GM21526 (cell line): ENCODE results near the gene ENTREP3.
"Not testable (repeated sequence)": the region's sequence is repeated elsewhere in the genome, so short reads cannot be mapped to it uniquely, and the experiment has no call there.

Experiments
- ATAC-seq: cut with Tn5 transposase; IDR thresholded peaks from one replicate; pipeline ENCODE4 v1.9.1; 2021; ENCODE audit warnings: moderate library complexity; ENCODE audit not compliant: unreplicated experiment, low FRiP score

ENTREP3 gene, protein sequence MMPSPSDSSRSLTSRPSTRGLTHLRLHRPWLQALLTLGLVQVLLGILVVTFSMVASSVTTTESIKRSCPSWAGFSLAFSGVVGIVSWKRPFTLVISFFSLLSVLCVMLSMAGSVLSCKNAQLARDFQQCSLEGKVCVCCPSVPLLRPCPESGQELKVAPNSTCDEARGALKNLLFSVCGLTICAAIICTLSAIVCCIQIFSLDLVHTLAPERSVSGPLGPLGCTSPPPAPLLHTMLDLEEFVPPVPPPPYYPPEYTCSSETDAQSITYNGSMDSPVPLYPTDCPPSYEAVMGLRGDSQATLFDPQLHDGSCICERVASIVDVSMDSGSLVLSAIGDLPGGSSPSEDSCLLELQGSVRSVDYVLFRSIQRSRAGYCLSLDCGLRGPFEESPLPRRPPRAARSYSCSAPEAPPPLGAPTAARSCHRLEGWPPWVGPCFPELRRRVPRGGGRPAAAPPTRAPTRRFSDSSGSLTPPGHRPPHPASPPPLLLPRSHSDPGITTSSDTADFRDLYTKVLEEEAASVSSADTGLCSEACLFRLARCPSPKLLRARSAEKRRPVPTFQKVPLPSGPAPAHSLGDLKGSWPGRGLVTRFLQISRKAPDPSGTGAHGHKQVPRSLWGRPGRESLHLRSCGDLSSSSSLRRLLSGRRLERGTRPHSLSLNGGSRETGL

DNA sequence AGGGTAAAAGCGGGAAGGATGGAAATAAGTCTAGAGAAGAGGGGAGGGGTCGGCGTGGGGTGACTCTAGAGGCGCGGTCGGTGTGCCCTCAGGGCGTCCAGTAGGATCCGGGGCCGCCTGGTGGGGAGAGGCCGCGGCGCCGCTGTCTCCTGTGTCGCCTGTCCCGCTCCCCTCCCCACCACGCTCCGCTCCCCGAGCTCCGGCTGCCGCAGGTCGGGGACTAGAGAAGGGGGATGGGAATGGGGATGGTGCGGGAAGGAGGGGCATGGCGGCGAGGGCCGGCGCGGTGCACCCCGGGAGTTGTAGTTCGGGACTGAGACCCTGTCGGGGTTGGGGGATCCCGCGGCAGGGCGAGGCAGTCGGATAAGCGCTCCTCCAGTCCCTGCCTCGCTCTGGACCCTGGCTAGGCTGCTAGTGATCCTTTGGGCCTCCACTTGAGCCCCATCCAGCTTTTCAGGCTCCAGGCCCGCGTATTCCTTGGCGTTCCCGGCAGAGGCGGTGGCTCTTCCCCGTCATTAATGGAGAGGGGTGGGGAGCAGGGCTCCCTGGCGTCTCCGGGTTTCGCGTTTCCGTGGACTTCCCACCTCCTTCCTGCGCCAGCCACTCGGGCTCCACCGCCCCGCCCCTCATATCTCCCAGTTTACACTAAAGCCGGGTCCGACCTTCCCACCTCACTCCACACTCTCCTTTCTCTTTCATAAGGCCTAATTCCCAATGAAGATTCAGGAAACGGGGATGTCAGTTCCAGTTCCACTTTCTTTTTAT lies at the start of gene ENTREP3:
Gene ENTREP3 (minus strand): TSS at position 241 of the 765 bp plus-strand sequence. CDS start 606 bp downstream, outside the sequence.
- ATAC-seq = no peak

DNA sequence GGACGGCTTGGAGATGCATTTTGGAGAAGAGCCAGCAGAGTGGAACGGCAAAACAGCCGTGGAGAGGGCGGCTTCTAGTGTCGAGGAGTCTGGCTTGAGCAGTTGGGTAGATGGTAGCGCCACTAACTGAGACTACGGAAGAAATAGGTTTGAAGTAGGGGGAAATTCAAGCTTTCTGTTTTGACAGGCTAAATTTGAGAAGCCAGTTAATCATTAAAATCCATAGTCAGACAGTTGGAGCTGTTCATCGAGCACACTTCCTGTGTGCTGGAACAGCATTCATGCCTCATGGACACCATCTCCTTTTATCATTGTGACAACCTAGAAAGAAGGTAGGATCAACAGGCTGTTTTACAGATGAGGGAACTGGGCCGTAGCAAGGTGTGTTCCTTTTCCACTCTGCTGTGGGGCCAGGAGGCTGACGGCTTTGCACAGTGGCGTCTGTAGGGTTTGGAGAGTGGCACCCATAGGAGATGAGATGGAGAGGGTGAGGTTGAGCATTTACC lies 49.3 kb upstream of the ENTREP3 start:
- no peak for ATAC-seq

- ATAC-seq = no peak
Observed at GRCh38 chr1:155301342-155301841, 46.1 kb upstream of the ENTREP3 start, which contains the start of gene PKLR. Gene PKLR, minus strand, starts transcription at chr1:155301438. Its CDS starts 43 bp downstream, at chr1:155301395.

DNA sequence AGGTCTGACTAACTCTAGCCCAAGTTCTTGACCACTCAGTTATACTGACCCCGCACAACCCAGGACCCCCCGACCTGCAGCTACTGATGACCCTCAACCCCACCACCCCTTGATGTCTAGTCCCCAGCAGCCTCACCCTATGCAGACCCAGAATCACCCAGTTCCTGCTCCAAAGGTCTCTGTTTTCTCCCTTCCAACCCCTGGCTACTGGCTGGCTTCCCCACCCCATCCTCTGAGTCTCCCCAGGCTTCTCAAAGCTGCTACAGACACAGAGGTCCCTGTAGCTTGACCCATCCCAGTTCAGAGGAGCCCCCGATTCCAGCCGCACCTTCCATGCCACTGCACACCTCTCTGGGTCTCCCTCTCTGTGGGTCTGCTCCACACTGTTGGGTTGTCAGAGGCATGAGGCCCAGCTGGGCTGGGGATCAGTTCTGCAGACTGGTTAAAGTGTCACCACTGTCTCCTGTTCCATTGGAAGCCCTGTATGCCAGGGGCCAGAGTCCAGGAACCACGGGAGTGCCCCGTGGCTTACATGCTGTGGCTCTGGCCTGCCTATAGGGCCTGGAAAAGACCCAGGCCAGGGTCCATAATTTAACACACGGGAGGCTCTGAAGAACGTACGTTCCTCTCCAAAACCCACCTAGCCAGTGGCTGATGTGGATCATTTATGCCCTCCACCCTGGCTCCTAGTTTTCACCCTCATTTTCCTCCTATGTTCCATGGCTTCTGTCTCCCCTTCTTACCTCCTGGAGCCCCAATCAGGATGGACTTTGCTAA lies 45.5 kb upstream of the ENTREP3 start:
- no peak for ATAC-seq

- no peak for ATAC-seq
Observed at GRCh38 chr1:155300024-155300423, 44.7 kb upstream of the ENTREP3 start.

DNA sequence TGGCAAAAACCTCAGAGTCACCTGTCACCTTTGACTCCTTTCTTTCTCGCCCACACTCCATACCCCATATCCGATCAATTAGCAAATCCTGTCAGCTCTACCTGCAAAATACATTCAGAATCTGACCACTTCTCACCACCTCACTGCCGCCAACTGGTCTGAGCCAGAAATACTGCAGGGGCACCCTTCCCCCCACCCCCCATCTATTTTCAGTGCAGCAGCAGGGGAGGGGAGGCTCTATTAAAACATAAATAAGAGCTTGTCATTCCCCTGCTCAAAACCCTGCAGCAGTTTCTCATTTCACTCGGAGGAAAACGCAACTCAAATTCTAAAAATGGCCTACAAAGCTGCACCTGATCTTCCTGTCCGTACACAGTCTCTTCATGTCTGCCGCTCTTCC lies 42.1 kb upstream of the ENTREP3 start:
- ATAC-seq = no peak

GRCh38 chr1:155296661-155297060 lies 41.4 kb upstream of the ENTREP3 start:
- ATAC-seq = no peak

- no peak for ATAC-seq
Observed at GRCh38 chr1:155295942-155296267, 40.6 kb upstream of the ENTREP3 start.

DNA sequence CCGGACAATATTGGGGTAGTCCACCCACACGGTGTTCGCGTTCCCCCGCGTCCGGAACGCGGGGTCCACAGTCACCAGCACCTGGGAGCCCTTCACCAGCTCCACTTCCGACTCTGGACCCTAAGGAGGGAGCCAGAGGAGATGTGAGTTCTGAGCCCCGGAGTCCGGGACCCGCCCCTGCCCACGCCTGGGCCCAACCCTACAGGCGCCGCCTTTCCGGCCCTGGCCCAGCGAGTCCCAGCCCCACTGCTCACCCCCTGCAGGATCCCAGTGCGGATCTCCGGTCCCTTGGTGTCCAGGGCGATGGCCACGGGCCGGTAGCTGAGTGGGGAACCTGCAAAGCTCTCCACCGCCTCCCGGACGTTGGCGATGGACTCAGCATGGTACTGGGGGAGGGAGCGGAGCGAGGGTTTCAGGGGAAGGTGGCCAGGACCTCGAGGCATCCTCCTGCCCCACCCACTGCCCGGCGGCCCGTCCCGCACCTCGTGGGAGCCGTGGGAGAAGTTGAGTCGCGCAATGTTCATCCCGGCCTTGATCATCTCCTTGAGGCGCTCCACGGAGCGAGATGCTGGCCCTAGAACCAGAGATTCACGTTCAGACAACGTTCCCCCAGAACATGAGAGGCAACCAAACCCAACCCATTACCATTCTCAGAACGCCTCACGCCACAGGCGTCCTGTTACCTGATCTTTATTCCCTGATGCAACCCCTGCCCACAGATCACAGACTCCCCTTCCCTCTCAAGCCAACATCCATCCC lies 40.1 kb upstream of the ENTREP3 start:
- no peak for ATAC-seq

GRCh38 chr1:155294520-155295182 lies 39.4 kb upstream of the ENTREP3 start:
- ATAC-seq = no peak

DNA sequence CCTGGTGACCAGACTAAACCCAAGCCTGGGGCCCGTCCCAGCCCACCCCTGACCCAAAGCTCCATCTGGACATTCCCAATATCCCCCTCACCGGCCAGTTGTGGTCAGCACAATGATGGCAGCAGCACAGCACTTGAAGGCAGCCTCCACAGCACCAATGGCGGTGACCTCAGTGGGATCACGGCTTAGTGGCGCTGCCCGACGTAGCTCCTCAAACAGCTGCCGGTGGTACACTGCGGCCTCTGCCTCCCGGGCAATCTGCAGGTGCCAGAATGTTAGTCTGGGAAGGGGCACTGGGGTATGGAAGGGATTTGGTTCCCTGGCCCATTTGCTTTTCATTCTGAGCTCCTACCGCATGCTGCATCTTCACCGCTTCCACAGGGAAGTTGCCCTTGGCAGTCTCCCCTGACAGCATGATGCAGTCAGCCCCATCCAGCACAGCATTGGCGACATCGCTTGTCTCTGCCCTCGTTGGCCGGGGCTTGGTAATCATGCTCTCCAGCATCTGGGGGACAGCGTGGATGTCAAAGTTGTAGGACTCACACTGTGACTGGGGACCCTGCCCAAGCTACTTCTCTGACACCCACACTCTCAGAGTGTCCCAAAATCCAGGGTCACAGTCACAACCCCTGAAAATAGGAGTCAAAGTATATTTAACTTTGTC lies 37.9 kb upstream of the ENTREP3 start:
- ATAC-seq = no peak

DNA sequence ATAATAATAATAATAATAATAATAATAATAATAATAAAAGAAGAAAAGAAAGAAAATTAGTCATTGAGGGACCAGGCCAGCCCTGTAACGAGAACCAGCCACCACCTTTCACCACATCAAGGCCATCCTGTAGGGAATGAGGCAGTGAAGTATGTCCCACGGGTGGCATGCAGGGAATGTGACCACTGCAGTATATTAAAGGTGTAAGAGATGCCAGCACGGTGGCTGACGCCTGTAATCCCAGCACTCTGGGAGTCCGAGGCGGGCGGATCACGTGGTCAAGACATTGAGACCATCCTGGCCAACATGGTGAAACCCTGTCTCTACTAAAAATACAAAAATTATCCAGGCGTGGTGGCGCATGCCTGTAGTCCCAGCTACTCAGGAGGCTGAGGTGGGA lies 35.7 kb upstream of the ENTREP3 start:
- ATAC-seq = not testable (repeated sequence)

DNA sequence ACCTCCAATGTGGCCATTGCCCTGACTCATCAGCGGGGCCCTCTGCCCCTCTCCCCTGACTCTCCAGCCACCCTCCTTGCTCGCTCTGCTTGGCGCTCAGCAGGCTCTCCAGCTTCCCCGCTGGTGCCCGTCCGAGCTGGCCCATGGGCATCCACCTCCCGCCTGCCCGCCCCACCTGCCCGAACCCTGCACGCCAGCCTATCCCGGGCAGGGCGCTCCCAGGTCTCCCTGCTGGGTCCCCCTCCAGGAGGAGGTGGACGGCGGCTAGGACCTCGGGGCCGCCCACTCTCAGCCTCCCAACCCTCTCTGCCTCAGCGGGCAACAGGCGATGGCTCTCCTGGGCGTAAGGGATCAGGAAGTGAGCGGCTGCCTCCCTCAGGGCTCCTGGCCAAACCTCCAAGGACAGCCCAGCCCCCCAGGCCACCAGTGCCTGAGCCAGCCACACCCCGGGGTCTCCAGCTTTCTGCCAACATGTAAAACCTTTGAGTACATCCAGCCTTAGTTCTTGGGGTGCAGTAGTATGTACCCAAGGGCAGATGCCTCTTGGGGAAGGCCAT lies 32.8 kb upstream of the ENTREP3 start:
- no peak for ATAC-seq

DNA sequence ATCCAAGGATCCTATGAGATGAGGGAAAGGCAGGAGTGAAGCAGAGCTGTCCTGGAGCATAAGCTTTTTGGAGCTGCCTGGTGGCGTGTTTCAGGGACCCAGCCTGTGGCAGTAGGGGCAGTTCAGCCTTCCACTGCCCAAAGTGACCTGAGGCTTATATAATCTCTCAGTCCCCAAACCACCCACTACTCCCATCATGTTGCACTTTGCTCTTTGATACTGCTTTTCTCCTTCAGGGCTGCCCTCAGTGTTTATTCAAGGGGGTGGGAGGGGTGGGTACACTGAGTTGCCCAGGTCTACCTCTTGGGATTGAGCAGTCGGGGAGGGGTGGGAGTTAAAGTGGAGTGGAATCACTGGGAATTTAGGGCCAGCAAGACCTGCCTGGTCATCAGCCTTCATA lies 31.3 kb upstream of the ENTREP3 start:
- ATAC-seq = no peak

DNA sequence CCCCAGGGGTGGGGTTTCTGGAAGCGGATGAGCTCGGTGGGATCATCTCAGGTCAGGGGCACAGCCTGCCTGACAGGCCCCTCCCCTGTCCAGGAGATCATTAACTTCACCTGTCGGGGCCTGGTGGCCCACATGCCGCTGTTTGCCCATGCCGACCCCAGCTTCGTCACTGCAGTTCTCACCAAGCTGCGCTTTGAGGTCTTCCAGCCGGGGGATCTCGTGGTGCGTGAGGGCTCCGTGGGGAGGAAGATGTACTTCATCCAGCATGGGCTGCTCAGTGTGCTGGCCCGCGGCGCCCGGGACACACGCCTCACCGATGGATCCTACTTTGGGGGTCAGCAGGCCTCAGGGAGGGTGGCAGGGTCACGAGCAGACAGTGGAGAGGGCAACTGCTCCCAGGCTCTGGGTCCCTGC lies 30.4 kb upstream of the ENTREP3 start:
- no peak for ATAC-seq

DNA sequence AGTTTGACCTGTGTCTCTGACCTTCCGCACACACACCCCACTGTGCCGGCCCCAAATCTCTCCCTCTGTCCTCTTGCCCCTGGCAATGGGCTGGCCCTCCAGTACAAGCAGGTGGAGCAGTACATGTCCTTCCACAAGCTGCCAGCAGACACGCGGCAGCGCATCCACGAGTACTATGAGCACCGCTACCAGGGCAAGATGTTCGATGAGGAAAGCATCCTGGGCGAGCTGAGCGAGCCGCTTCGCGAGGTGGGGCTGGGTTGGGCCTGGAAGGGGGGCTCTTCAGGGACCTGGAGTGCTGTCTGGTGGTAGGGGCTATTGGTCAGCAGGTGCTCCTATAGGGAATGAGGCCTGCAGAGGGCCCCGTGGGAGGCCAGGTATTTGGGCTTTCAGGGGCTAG lies 29.8 kb upstream of the ENTREP3 start:
- ATAC-seq = no peak

DNA sequence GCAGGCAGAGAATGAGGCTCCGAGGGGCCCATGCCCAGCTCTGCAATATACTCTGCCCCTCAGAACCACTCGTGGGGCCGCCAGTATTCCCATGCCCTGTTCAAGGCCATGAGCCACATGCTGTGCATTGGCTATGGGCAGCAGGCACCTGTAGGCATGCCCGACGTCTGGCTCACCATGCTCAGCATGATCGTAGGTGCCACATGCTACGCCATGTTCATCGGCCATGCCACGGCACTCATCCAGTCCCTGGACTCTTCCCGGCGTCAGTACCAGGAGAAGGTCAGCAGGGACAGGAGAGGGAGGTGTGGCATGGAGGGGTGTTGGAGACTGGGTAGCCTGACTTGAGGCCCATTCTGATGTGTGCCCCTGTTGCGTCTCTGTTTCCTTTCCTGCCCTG lies 29.2 kb upstream of the ENTREP3 start:
- ATAC-seq = no peak

DNA sequence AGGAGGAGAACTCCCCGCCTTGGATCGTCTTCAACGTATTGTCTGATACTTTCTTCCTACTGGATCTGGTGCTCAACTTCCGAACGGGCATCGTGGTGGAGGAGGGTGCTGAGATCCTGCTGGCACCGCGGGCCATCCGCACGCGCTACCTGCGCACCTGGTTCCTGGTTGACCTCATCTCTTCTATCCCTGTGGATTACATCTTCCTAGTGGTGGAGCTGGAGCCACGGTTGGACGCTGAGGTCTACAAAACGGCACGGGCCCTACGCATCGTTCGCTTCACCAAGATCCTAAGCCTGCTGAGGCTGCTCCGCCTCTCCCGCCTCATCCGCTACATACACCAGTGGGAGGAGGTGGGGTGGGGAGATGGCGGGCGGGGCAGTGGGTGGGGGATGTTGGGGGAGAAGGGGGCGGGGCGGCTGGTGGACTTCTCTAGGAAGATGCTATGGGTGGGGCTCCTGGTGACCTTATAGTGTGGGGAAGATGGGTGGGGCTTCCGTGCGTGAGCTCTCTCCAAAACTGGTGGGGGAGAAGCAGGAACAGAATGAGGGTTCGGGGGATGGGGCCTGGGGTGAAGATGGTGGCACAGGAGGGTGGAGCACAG lies 27.3 kb upstream of the ENTREP3 start:
- ATAC-seq = no peak
